Non-pigmented ciliary epithelial cell (primary cell): ENCODE measurements around the gene NUDT3.
"Not testable (repeated sequence)": the region's sequence is repeated elsewhere in the genome, so short reads cannot be mapped to it uniquely, and the experiment has no call there.

Source experiments
- DNase-seq: peaks from one replicate; pipeline ENCODE4 v3.0.0-alpha.2; 2010; ENCODE audit warnings: low read depth

NUDT3 gene

DNA sequence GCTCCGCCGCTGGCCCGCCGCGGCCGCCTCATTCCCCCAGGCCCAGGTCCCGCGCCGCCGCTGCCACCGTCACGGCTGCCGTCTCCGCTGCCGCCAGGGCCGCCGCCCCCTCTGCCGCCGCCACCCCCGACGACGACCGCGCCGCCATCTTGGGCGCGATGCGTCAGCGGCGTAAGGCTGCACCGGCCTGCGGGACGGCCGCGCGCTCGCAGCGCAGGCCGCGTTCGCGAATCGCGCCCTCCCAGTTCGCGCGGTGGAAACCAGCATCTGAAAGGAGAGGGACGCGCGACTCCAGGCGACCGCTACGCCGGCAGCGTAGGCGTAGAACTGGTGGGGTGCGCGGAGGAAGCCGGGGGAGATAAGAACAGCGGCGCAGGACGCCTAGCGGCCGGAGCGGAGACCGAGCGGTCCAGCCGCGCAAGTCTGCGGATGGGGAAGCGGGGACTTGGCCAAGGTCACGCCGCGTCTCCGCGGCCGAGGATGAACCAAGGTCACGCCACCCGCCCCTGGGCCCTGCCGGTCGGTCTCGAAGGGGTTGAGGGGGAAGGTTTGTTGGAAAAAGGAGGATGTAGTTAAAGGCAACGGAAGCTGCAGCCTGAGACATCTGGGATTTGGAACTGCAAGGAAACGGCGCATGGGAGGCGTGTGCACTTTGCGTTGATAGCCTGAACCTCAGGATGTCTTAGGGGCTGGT, at the start of gene NUDT3:
Gene NUDT3 (minus strand): TSS at position 173 of the 694 bp plus-strand sequence. CDS start 307 bp downstream, outside the sequence.
- DNase-seq, result peak; percentile 68

DNA sequence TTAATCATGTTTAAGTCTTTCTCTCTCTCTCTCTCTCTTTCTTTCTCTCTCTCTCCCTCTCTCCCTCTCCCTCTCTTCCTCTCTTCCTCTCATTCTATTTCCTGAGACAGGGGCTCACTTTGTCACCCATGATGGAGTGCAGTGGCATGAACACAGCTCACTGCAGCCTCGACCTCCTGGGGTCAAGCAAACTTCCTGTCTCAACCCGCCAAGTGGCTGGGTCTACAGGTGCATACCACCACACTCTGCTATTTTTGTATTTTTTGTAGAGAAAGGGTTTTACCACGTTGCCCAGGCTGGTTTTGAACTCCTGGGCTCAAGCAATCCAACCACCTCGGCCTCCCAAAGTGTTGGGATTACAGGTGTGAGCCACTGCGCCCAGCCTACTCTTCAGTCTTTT, 49.1 kb upstream of the NUDT3 start:
- no peak for DNase-seq

- no peak for DNase-seq
Observed at GRCh38 chr6:34439442-34439841, 47.0 kb upstream of the NUDT3 start.

- no peak for DNase-seq
Observed at GRCh38 chr6:34438705-34439104, 46.2 kb upstream of the NUDT3 start.

- DNase-seq, result no peak
Observed at GRCh38 chr6:34437644-34437970, 45.1 kb upstream of the NUDT3 start.

DNA sequence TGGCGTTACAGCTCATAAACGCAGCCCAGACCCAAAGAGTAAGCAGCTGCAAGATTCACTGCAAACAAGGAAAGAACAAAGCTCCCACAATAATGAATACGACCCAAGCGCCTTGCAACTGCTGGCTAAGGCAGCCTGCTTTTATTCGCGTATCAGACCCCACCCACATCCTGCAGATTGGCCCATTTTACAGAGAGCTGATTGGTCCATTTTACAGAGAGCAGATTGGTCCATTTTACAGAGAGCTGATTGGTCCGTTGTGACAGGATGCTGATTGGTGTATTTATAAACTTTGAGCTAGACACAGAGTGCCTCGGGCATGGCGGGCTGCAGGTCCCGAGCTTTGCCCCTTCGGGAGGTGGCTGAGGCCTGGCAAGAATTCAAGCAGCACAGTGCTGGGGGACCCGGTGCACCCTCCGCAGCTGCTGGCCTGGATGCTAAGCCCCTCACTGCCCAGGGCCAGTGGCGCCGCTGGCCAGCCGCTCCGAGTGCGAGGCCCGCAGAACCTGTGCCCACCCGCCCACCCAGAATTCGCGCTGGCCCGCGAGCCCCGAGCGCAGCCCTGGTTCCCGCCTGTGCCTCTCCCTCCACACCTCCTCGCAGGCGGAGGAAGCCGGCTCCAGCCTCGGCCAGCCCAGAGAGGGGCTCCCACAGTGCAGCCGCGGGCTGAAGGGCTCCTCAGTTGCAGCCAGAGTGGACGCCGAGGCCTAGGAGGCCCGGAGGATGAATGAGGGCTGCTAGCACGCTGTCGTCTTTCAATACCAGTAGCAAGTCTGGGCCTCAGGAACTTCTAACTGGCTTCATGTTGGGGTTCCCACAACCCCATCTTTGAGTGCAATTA, 44.6 kb upstream of the NUDT3 start:
- DNase-seq, result no peak

DNA sequence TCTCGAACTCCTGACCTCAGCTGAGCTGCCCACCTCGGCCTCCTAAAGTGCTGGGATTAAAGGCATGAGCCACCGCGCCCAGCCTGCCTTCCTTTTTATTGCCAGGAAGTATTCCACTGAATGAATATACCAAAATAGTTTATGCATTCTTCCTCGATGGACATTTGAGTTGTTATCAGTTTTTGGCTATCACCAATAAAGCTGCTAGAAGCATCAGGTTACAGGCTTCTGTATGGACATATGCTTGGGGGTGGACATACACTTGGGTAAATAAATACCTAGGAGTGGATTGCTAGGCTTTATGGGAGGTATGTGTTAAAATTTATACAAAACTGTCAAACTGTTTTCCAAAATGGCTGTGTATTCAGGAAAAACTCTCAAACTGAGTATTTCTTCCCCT, 43.4 kb upstream of the NUDT3 start:
- no peak for DNase-seq

GRCh38 chr6:34425498-34426410, 33.3 kb upstream of the NUDT3 start, which contains the start of gene RPS10:
TSS of gene RPS10 (minus strand) at chr6:34426069. CDS start at chr6:34425221, 848 bp downstream.
- peak; percentile 57 for DNase-seq

GRCh38 chr6:34425132-34425497, 32.6 kb upstream of the NUDT3 start:
- no peak for DNase-seq

DNA sequence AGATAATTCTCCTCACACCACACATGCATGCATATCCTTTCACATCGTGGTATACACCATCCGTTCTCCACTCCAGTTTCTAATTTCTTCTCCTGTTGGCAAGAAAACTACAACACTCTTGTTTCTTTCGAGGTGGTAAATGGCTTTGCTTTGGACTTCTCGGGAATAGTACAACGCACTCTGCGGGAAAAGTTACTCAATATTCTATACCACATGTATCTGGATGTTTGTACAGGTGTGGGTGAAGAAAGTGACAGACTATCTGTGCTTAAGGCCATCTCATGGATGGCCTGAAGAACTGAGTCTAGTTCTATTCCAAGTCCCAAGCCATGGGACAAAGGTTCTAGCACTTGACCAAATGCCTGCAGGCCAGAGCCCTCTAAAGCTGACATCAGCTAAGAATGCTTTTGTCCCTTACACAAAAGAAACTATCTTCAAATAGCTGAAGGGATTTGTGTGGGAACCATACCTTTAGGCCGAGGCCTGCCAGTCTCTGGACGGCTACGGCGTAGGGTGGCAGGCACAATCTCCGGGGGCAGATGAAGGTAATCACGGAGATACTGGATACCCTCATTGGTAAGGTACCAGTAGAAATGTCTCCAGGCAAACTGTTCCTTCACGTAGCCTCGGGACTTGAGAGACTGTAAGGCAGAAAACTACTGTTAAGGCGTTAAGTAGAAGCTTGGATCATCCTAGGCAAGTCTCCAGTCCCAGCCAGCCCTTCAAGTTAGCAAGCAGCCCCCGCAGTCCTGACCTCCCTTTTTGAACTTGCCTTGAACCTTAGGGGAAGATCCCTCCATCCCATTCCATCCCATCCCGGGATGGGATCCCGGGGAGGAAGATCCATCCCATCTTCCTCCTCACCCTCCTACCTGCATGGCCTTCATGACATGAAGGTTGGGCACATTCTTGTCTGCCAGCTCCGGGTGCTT, 32.0 kb upstream of the NUDT3 start:
- DNase-seq, result no peak

DNA sequence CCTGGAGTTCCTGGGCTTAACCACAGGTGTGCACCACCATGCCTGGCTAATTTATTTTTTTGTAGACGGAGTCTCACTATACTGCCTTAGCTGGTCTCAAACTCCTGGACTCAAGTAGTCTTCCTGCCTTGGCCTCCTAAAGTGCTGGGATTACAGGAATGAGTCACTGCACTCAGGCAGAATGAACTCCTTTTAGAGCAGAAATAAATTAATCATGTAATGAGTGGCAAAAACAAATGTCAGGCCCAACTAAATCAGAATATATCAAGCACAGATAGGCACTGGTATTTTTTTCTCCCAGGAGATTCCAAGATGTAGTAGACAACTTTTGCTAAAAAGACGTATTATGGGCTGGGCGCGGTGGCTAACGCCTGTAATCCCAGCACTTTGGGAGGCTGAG, 30.8 kb upstream of the NUDT3 start:
- DNase-seq, result no peak

- no peak for DNase-seq
Observed at GRCh38 chr6:34418367-34418766, 25.9 kb upstream of the NUDT3 start.

GRCh38 chr6:34416877-34417371, 24.5 kb upstream of the NUDT3 start:
- DNase-seq, result no peak

DNA sequence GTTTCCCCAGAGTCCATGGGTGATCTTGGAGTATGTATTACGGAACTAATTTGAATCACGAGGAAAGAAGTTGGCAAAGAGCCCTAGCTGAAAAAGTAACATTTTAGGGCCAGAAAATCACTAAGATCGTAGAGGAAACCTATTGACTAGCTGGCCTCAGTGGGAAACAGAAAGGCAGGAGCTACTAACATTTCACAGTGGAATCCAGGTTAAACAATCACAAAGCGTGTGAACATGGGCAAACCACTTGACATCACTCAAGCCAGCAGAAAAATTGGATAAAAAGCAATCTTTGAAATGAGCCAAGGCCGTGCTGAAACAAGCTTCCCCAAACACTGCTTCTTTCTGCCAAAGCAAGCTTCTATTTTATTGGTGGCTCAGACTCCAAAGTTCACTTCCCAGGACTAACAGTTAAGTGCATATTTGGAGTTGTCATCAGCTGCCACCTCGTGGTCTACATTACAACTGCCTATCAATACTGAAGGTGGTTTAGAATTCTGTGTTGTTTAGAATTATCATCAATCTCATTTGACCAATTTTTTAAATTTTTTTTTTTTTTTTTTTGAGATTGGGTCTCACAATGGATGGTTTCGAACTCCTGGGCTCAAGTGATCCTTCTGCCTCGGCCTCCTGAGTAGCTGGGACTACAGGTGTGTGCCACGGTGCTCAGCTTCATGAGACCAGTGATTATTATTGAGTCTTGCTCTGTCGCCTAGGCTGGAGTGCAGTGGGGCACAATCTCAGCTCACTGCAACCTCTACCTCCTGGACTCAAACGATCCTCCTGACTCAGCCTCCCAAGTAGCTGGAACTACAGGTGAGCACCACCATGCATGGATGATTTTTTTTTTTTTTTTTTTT, 22.8 kb upstream of the NUDT3 start:
- DNase-seq, result no peak

DNA sequence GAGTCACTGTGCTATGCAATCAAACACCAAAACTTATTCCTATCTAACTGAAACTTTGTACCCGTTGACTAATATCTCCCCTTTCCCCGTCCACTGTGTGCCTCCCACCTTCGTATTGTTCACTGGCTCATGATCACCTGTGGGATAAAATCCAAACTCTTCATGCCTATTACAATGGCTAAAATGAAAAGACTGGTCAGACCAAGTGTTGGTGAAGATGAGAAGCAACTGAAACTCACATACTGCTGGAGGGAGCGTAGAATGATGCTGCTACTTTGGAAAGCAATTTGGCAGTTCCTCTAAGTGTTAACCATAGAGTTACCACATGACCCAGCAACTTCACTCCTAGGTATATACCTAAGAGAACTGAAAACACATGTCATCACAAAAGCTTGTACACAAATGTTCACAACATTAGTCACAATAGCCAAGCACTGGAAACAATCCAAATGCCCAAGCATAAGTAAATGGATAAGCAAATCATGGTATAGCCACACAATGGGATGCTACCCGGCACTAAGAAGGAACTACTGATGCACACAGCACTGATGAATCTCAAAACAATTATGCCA, 20.3 kb upstream of the NUDT3 start:
- no peak for DNase-seq

GRCh38 chr6:34412016-34412415, 19.5 kb upstream of the NUDT3 start:
- no peak for DNase-seq

- not testable (repeated sequence) for DNase-seq
Observed at GRCh38 chr6:34407915-34408314, 15.4 kb upstream of the NUDT3 start.

- no peak for DNase-seq
Observed at GRCh38 chr6:34396518-34396917, 4.0 kb upstream of the NUDT3 start.

- no peak for DNase-seq
Observed at GRCh38 chr6:34393966-34394305, 1.5 kb upstream of the NUDT3 start.
